HepG2 (cell line): ENCODE data around the gene SCN2A. TPM values are rescaled to one million over a fixed set of nuclear protein-coding genes. Genes with fewer than 3 reads are reported as not detected.

Source experiments
- ATAC-seq: fragments of 200-7000 bp; cut with Tn5 transposase; 3 replicates; pipeline ENCODE4 v1.9.1; 2020; ENCODE audit warnings: mild to moderate bottlenecking, moderate library complexity
- BruUV-seq: library from RNA; stranded (reverse); fragments of 400-500 nt; replicated peaks from 2 replicates; lab custom pipeline; 2021; lab: Mats Ljungman, UMichigan
- CTCF ChIA-PET: fragments of 300-600 bp; formaldehyde crosslinking; extraction: SDS; loops from one replicate; lab custom pipeline; 2021; ENCODE audit warnings: low total read pairs, inconsistent platforms, low intra/inter-chr PET ratio; lab: Yijun Ruan, JAX
- POLR2A ChIA-PET: fragments of 350-600 bp; sonication (Branson Sonifier 250); formaldehyde crosslinking; loops from one replicate; lab custom pipeline; 2020; ENCODE audit warnings: antibody characterized with exemption, inconsistent platforms; lab: Yijun Ruan, JAX
- DNase-seq: peaks from one replicate; pipeline ENCODE4 v3.0.0-alpha.2; 2015; ENCODE audit warnings: low spot score
- FAIRE-seq: peaks from 3 replicates; lab custom pipeline; 2011; peaks lifted over from hg19 to GRCh38; lab: Jason Lieb, UNC
- H2AFZ ChIP-seq: one replicate; pipeline ENCODE4 v1.6.1; 2011; ENCODE audit warnings: low read length, inconsistent platforms
- H3K27ac ChIP-seq: fragments of 300-600 bp; 3 replicates; pipeline ENCODE4 v1.8.0; 2011; ENCODE audit warnings: mixed run types, mild to moderate bottlenecking, mixed read lengths, low read length, inconsistent platforms; ENCODE audit not compliant: insufficient read depth; ENCODE audit errors: extremely low read length
- H3K27me3 ChIP-seq, 2 experiments: fragments of 200-600 bp in 1 of 2; 2 replicates in 1 of 2; 3 replicates in 1 of 2; pipeline versions ENCODE4 v1.6.0 to v1.8.0; 2011; ENCODE audit warnings: low read length in 2 of 2, mild to moderate bottlenecking in 2 of 2, moderate library complexity in 2 of 2, inconsistent platforms in 1 of 2; ENCODE audit not compliant: insufficient read depth in 2 of 2, control insufficient read depth in 1 of 2
- H3K36me3 ChIP-seq, 2 experiments: fragments of 200-600 bp in 1 of 2; replicated peaks in 1 of 2; 2 replicates in 1 of 2; 3 replicates in 1 of 2; pipeline versions ENCODE4 v1.5.1 to v1.8.0; 2011; ENCODE audit warnings: low read length in 2 of 2, inconsistent platforms in 1 of 2; ENCODE audit not compliant: insufficient read depth in 2 of 2, control insufficient read depth in 1 of 2
- H3K4me1 ChIP-seq: 2 replicates; pipeline ENCODE4 v1.5.1; 2012; ENCODE audit warnings: low read length, inconsistent platforms; ENCODE audit not compliant: insufficient read depth
- H3K4me2 ChIP-seq: 2 replicates; pipeline ENCODE4 v1.6.0; 2011; ENCODE audit warnings: low read depth, low read length, inconsistent platforms
- H3K4me3 ChIP-seq, 3 experiments: fragments of 200-600 bp in 1 of 3; sonication (generic), shearing (Covaris generic) in 1 of 3; replicated peaks in 1 of 3; 2 replicates each; pipeline ENCODE4 v1.5.1; 2011 to 2016; ENCODE audit warnings: low read length in 3 of 3, inconsistent platforms in 2 of 3, low read depth in 2 of 3, mild to moderate bottlenecking in 2 of 3, control low read depth in 1 of 3, mixed read lengths in 1 of 3; ENCODE audit not compliant: insufficient read depth in 1 of 3
- H3K79me2 ChIP-seq: one replicate; pipeline ENCODE4 v1.6.1; 2011; ENCODE audit warnings: low read length, inconsistent platforms; ENCODE audit not compliant: insufficient read depth
- H3K9ac ChIP-seq: 2 replicates; pipeline ENCODE4 v1.6.0; 2011; ENCODE audit warnings: mild to moderate bottlenecking, low read depth, low read length, inconsistent platforms; ENCODE audit not compliant: insufficient read depth
- H3K9me3 ChIP-seq: 2 replicates; pipeline ENCODE4 v1.5.1; 2012; ENCODE audit warnings: mild to moderate bottlenecking, low read length
- H4K20me1 ChIP-seq: 2 replicates; pipeline ENCODE4 v1.6.0; 2011; ENCODE audit warnings: inconsistent platforms, mild to moderate bottlenecking, low read length, moderate library complexity; ENCODE audit not compliant: insufficient read depth
- BHLHE40 ChIP-seq: IDR thresholded peaks from 2 replicates; pipeline ENCODE4 v1.6.1; 2011; ENCODE audit warnings: low read length, improper control_type of control experiment
- CHD2 ChIP-seq: IDR thresholded peaks from 2 replicates; pipeline ENCODE4 v1.6.1; 2011; ENCODE audit warnings: low read depth, low read length, improper control_type of control experiment
- ESRRA ChIP-seq: sonication (generic); formaldehyde crosslinking; IDR thresholded peaks from 2 replicates; pipeline ENCODE4 v1.5.1; 2020; ENCODE audit warnings: mild to moderate bottlenecking, low read depth, missing genetic modification reagents
- GABPA ChIP-seq, 2 experiments: IDR thresholded peaks; 2 replicates each; pipeline ENCODE4 v1.6.1; 2011 to 2016; ENCODE audit warnings: low read depth in 2 of 2, low read length in 1 of 2, missing biosample characterization in 1 of 2, missing genetic modification characterization in 1 of 2
- IKZF4 ChIP-seq: sonication (generic); formaldehyde crosslinking; IDR thresholded peaks from 2 replicates; pipeline ENCODE4 v1.5.1; 2020; ENCODE audit warnings: borderline replicate concordance, mild to moderate bottlenecking, low read depth, missing genetic modification reagents; ENCODE audit errors: not compliant biosample characterization
- ISL2 ChIP-seq: sonication (generic); formaldehyde crosslinking; IDR thresholded peaks from 2 replicates; pipeline ENCODE4 v1.5.0; 2020; ENCODE audit warnings: missing genetic modification reagents
- MNT ChIP-seq: fragments of 450-650 bp; IDR thresholded peaks from 2 replicates; pipeline ENCODE4 v1.6.1; 2016
- POGZ ChIP-seq: sonication (generic); formaldehyde crosslinking; IDR thresholded peaks from 2 replicates; pipeline ENCODE4 v1.4.0; 2020; ENCODE audit warnings: mild to moderate bottlenecking, missing genetic modification reagents
- ZNF547 ChIP-seq: sonication (generic); formaldehyde crosslinking; IDR thresholded peaks from 2 replicates; pipeline ENCODE4 v1.5.1; 2020; ENCODE audit warnings: mild to moderate bottlenecking, missing genetic modification reagents
- WGBS: methylation state at CpG from one replicate; pipeline ENCODE4 v1.1.6; 2017; ENCODE audit warnings: low lambda C conversion rate; 5-methylcytosine and 5-hydroxymethylcytosine counted together
- in situ Hi-C: cut with HindIII; loops from 2 replicates; pipeline ENCODE4 v1.10.0; 2017; ENCODE audit warnings: low pct_unique_long_range_greater_than_20kb; ENCODE audit not compliant: extremely low pct_ligation_motif_present
- intact Hi-C: fragments of 100-400 bp; cut with micrococcal nuclease; formaldehyde crosslinking; loops from one replicate; pipeline ENCODE4 v1.10.0; 2022; ENCODE audit not compliant: unreplicated experiment
- polyA plus RNA-seq, 8 experiments: library from polyadenylated mRNA; depleted of rRNA in 3 of 8; stranded (reverse) in 7 of 8; unstranded in 1 of 8; fragments of >200 nt; fragmentation: Illumina TruSeq in 4 of 8; extraction: Trizol in 4 of 8; gene quantifications; 2 replicates each; pipeline versions ENCODE4 v1.2.1 to v1.2.3, GENCODE V29; 2011 to 2016; ENCODE audit warnings: low read depth in 4 of 8, missing spikeins in 1 of 8, mixed read lengths in 1 of 8; ENCODE audit not compliant: insufficient read depth in 1 of 8
- total RNA-seq, 5 experiments: library from RNA; depleted of rRNA; stranded (reverse); fragments of >200 nt; fragmentation: Illumina TruSeq; extraction: Trizol; gene quantifications; 2 replicates each; pipeline ENCODE4 v1.2.3, GENCODE V29; 2016; ENCODE audit warnings: low read depth in 1 of 5
- TF ChIP-seq, protein P1 (sequence below): sonication (generic); formaldehyde crosslinking; IDR thresholded peaks from 2 replicates; pipeline ENCODE4 v1.4.0; 2020; ENCODE audit warnings: mild to moderate bottlenecking, missing genetic modification reagents

Gene SCN2A
- total and polyA plus RNA-seq, 2 of the 13 experiments (the other 11 are each of a cell fraction or from before 2014, with no cell fraction given) = 0.20 to 0.30 TPM

DNA sequence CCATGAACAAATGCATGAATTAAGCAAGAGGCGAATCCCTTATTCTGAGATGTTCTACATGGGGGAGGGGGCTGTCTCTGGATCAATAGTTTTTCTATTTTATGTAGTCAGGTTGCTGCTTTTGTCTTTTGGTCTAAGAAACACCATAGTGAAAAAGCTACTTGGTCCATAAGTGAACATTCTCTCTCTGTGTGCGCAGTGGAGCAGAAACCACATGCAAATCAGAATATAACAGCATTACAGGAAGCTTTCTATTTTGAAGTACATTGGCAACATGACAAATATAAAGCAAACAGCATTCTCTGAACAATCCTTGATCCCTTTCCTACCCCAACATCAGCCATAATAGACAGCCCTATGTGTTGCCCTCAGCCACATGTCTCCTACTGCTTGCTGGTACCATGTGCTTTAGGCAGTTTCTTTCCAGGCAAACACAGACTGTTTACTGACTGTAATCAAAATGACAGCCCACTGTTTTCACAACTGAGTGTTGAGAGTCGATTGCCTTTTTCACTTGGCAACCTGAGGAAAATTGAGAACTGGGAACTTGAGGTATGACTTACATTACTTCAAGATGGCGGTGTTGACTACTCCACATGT, 45.9 kb upstream of the SCN2A start:
- no peak overlapping the region for H3K4me3 ChIP-seq
- TF ChIP-seq MNT (peak; percentile 74), GABPA (IDR thresholded peaks at IDR 0.05; ENCODE audit: low read depth, low read length) (no peak), GABPA (CRISPR knock-in tag; IDR thresholded peaks at IDR 0.05; ENCODE audit: low read depth) (no peak), ESRRA (no peak)
- TF ChIP-seq, all 625 proteins: peak for 1
- 26% methylated on average over 4 of the region's 4 CpGs for WGBS
- FAIRE-seq (no peak), ATAC-seq (no peak), DNase-seq (no peak)
- Histone ChIP-seq H3K9ac (no peak overlapping the region), H4K20me1 (no peaks in the 10 kb centered on the region), H3K4me2 (no peak overlapping the region), H2AFZ (no peak overlapping the region), H3K9me3 (no peaks in the 10 kb centered on the region), H3K4me1 (no peaks in the 10 kb centered on the region), H3K27me3 (no peaks in the 10 kb centered on the region), H3K27ac (no peak overlapping the region), H3K36me3 (no peaks in the 10 kb centered on the region), H3K79me2 (no peaks in the 10 kb centered on the region)
- intact Hi-C loops (no loop called here), in situ Hi-C loops (no loop called here)
- CTCF ChIA-PET = no interaction called here
- POLR2A ChIA-PET = no interaction called here
- no TSS peak for BruUV-seq

DNA sequence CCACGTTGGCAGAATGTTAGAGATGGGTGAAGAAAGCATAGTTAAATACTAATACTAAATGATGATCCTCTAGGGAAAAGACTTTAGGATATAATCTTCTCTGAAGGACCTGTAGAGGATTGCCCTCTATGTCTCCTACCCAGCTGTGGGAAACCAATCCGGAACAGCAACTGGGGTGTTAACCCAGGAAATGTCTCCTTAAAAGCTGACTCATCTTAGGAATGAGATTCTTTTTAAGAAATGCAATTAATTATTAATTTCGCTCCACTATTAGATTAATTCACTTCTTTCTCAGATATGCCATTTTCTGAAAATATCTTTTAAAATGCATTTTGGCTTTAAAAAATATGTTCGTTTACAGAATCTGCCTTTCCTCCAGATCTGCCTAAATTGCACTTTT, 42.8 kb upstream of the SCN2A start:
- H3K27me3 ChIP-seq = no peaks in the 10 kb centered on the region
- in situ Hi-C loops = no loop called here

More for the DNA sequence above, 42.8 kb upstream of the SCN2A start:
- BruUV-seq = no TSS peak
- no peak overlapping the region for H3K9ac ChIP-seq
- POLR2A ChIA-PET = no interaction called here
- no peak overlapping the region for H3K27ac ChIP-seq
- intact Hi-C loops = no loop called here
- H3K4me3 ChIP-seq = no peak overlapping the region
- no peaks in the 10 kb centered on the region for H3K9me3 ChIP-seq
- H3K79me2 ChIP-seq = no peaks in the 10 kb centered on the region
- DNase-seq (no peak), FAIRE-seq (no peak), ATAC-seq (no peak)
- no peak overlapping the region for H2AFZ ChIP-seq
- no peak overlapping the region for H3K4me2 ChIP-seq
- CTCF ChIA-PET = no interaction called here
- H3K4me1 ChIP-seq = no peaks in the 10 kb centered on the region
- TF ChIP-seq ZNF547 (CRISPR knock-in tag) (no peak), POGZ (CRISPR knock-in tag) (no peak), IKZF4 (CRISPR knock-in tag) (no peak), ISL2 (CRISPR knock-in tag) (no peak), CHD2 (no peak), BHLHE40 (no peak)
- TF ChIP-seq, protein P1, sequence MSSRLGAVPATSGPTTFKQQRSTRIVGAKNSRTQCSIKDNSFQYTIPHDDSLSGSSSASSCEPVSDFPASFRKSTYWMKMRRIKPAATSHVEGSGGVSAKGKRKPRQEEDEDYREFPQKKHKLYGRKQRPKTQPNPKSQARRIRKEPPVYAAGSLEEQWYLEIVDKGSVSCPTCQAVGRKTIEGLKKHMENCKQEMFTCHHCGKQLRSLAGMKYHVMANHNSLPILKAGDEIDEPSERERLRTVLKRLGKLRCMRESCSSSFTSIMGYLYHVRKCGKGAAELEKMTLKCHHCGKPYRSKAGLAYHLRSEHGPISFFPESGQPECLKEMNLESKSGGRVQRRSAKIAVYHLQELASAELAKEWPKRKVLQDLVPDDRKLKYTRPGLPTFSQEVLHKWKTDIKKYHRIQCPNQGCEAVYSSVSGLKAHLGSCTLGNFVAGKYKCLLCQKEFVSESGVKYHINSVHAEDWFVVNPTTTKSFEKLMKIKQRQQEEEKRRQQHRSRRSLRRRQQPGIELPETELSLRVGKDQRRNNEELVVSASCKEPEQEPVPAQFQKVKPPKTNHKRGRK = no peak
- WGBS = 7% methylated on average over 4 of the region's 4 CpGs
- H4K20me1 ChIP-seq = no peaks in the 10 kb centered on the region
- no peaks in the 10 kb centered on the region for H3K36me3 ChIP-seq
